ENCODE data around the gene CACNA1D. TPM values are rescaled to one million over a fixed set of nuclear protein-coding genes. Genes with fewer than 3 reads are reported as not detected.
A peak's percentile ranks its signal among the peaks of the same experiment; 100 is the strongest.

The CACNA1D gene
- total and polyA plus RNA-seq, 9 of the 15 experiments (the other 6 are each of a cell fraction or from before 2014, with no cell fraction given) = 0.29 TPM; not detected in 8

GRCh38 chr3:53803124-53803815 is 308.9 kb downstream of the CACNA1D start:
- in situ Hi-C loops (cut with MboI) = no loop called here
- no peak overlapping the region for H3K4me2 ChIP-seq (ENCODE audit: insufficient read depth, low read length)
- no peak overlapping the region for H3K4me3 ChIP-seq
- peaks cover 10 to 82% of the 10 kb centered on the region in 2 experiments; a peak in 4 of 5 replicates for H3K27me3 ChIP-seq (ENCODE audit: control insufficient read depth in 2 of 2, insufficient read depth in 2 of 2, low read length in 2 of 2)
- ATAC-seq (0 out of 3 replicates have a peak, but pooled peaks have one; percentile 23), FAIRE-seq (no peak), DNase-seq (ENCODE audit: extremely low read depth in 1 of 4, low spot score in 3 of 4) (no peak)
- ChIA-PET POLR2A (interaction anchor here (0.8 kb wide), 1 partner anchor 374 kb away, joined by 3 read pairs; no protein-coding TSS in a partner anchor), CTCF (ENCODE audit: low intra/inter-chr PET ratio) (no interaction called here)
- H3K79me2 ChIP-seq (ENCODE audit: control insufficient read depth, insufficient read depth, low read length) = no peaks in the 10 kb centered on the region
- H2AFZ ChIP-seq (ENCODE audit: low read depth, low read length) = no peak overlapping the region
- H3K9me3 ChIP-seq (replicated peaks; ENCODE audit: control insufficient read depth, insufficient read depth, low read depth, low read length) = no peaks in the 10 kb centered on the region
- TF ChIP-seq CBFA2T2 (conservative IDR thresholded peaks at IDR 0.05) (no peak), JUND (IDR thresholded peaks at IDR 0.05; ENCODE audit: borderline replicate concordance, low read depth, low read length) (no peak), JUND (tag; IDR thresholded peaks at IDR 0.05; ENCODE audit: borderline replicate concordance, low read depth, low read length) (no peak), SP1 (CRISPR knock-in tag; IDR thresholded peaks at IDR 0.05) (no peak), ZNF395 (CRISPR knock-in tag; IDR thresholded peaks at IDR 0.05) (no peak), NFIX (CRISPR knock-in tag; IDR thresholded peaks at IDR 0.05; ENCODE audit: low read depth) (no peak), ZC3H8 (IDR thresholded peaks at IDR 0.05) (no peak), MYNN (IDR thresholded peaks at IDR 0.05) (no peak), MYNN (CRISPR knock-in tag; IDR thresholded peaks at IDR 0.05) (no peak), ELF1 (tag; IDR thresholded peaks at IDR 0.05) (no peak), EGR1 (conservative IDR thresholded peaks at IDR 0.05) (no peak), MAFG (tag; conservative IDR thresholded peaks at IDR 0.05) (no peak), ZNF592 (IDR thresholded peaks at IDR 0.05) (no peak)
- no peak overlapping the region for H3K9ac ChIP-seq (ENCODE audit: insufficient read depth in 1 of 2, low read depth in 2 of 2, low read length in 2 of 2)
- no peaks in the 10 kb centered on the region; the same call in 1 of the 2 replicates for H4K20me1 ChIP-seq (replicated peaks; ENCODE audit: control insufficient read depth, insufficient read depth, low read length)
- H3K36me3 ChIP-seq (ENCODE audit: control insufficient read depth, insufficient read depth, low read length) = no peaks in the 10 kb centered on the region
- no peak overlapping the region for H3K27ac ChIP-seq (ENCODE audit: extremely low read depth, low read depth, low read length)
- H3K9me1 ChIP-seq (ENCODE audit: control insufficient read depth, insufficient read depth, low read length) = no peaks in the 10 kb centered on the region
- 7% methylated on average over 2 of the region's 18 CpGs for WGBS (ENCODE audit: insufficient coverage, low coverage, missing lambda C conversion rate)
- intact Hi-C loops (cut with micrococcal nuclease) = no loop called here
- H3K4me1 ChIP-seq (replicated peaks in 1 of 2; ENCODE audit: control insufficient read depth in 2 of 2, insufficient read depth in 2 of 2, low read length in 2 of 2) = no peaks in the 10 kb centered on the region
- BruUV-seq (replicated peaks) = no TSS peak

All from K562 (cell line).